CD4-positive, alpha-beta T cell treated with Interleukin-21 for 1 hour (primary cell): ENCODE results near the gene MFSD12.

Experiments
- DNase-seq: peaks from one replicate; pipeline ENCODE4 v3.0.0-alpha.2; 2020

MFSD12 gene

GRCh38 chr19:3505598-3506383, 51.6 kb downstream of the MFSD12 start, which contains the start of gene FZR1:
FZR1 (plus strand) TSS chr19:3506311; CDS start chr19:3522990, 16,679 bp downstream.
- peak; percentile 100 for DNase-seq

DNA sequence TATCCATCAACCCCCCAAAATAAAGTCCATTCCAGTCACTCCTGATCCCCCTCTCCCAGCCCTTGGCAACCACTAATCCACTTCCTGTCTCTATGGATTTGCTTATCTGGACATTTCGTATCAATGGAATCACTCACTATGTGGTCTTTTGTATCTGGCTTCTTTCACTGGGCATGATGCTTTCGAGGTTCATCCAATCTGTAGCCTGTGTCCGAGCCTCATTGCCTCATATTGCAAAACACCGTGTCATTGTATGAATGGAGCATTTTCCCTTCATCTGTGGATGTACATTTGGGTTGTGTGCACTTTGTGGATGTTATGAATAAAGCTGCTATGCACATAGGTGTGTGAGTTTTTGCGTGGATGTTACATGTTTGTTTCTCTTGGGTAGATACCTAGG, 52.7 kb downstream of the MFSD12 start:
- DNase-seq = no peak

DNA sequence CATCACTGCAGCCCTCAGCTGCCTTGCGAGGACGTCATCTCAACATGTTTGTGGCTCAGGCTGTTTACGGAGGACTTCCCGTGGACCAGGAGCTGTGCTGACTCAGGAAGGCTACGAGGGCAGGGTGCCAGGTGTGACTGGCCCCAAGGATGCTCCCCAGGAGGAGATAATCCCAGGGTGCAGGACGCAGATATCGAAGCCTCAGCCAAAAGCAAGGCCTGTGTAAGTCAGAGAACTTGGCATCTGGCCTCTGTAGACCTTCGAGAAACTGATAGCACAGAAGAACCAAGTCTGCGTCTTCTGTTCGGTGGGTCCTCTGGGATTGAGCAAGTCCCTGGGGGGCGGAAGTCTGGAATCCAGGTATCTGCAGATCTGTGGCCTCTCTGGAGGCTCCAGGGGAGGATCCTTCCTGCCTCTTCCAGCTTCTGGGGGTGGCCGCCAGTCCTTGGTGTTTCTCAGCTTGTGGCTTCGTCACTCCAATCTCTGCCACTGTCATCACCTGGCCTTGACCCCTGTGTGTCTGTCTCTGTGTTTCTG, 54.3 kb downstream of the MFSD12 start:
- no peak for DNase-seq

DNA sequence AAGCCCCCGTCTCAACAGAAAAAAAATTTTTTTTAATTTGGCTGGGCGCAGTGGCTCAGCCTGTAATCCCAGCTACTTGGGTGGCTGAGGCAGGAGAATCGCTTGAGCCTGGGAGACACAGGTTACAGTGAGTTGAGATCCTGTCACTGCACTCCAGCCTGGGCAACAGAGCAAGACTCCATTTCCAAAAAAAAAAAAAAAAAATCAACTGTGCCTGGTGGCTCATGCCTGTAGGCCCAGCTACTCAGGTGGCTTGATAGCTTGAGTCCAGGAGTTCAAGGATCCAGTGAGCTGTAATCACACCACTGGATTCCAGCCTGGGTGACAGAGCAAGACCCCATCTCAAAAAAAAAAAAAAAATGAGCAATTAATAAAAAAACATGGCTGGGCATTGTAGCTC, 55.6 kb downstream of the MFSD12 start:
- no peak for DNase-seq

GRCh38 chr19:3500429-3501101, 56.8 kb downstream of the MFSD12 start, which contains the start of gene DOHH:
DOHH (minus strand) TSS chr19:3500674; CDS start chr19:3496814, 3,860 bp downstream.
- DNase-seq = peak; percentile 97

GRCh38 chr19:3499738-3500428, 57.5 kb downstream of the MFSD12 start:
- no peak for DNase-seq

GRCh38 chr19:3497757-3498520, 59.4 kb downstream of the MFSD12 start:
- DNase-seq = no peak

- no peak for DNase-seq
Measured at GRCh38 chr19:3496392-3497273, 60.8 kb downstream of the MFSD12 start.

DNA sequence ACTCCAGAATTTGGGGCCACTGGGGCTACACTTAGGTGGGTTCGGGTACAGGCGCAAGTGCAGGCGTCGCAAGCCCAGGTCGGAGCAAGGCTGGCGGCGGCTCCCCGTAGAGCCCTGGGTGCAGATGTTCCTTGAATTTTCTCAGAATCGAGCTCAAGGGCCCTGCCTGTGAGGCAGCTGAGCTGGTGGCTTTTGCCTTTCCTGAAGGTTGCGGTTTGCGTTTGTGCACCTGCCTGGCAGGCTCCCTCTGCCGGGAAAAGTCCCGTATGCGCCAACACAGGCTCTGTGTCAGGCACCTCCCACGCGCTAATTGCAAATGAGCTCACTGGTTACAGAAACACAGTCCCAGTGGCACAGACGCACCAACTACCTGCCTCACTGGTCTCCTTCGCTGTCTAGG, 62.8 kb downstream of the MFSD12 start:
- DNase-seq = peak; percentile 63
